IMR-90 (cell line): ENCODE measurements around the gene PPRC1.
A peak's percentile ranks its signal among the peaks of the same experiment; 100 is the strongest.

ENCODE experiments used
- CEBPB ChIP-seq: IDR thresholded peaks from 2 replicates; pipeline ENCODE4 v1.6.1; 2012; ENCODE audit warnings: low read depth, low read length, improper control_type of control experiment
- MAFK ChIP-seq: IDR thresholded peaks from 2 replicates; pipeline ENCODE4 v1.6.1; 2012; ENCODE audit warnings: low read depth, low read length, improper control_type of control experiment
- MAZ ChIP-seq: IDR thresholded peaks from 2 replicates; pipeline ENCODE4 v1.6.1; 2012; ENCODE audit warnings: low read depth, mild to moderate bottlenecking, low read length, improper control_type of control experiment, moderate library complexity, borderline replicate concordance
- POLR2A ChIP-seq: IDR thresholded peaks from 2 replicates; pipeline ENCODE4 v1.6.1; 2012; ENCODE audit warnings: mild to moderate bottlenecking, low read depth, low read length
- RAD21 ChIP-seq: IDR thresholded peaks from 2 replicates; pipeline ENCODE4 v1.6.1; 2012; ENCODE audit warnings: low read length, improper control_type of control experiment
- RCOR1 ChIP-seq: IDR thresholded peaks from 2 replicates; pipeline ENCODE4 v1.6.1; 2012; ENCODE audit warnings: mild to moderate bottlenecking, low read length, improper control_type of control experiment; ENCODE audit not compliant: insufficient replicate concordance
- RFX5 ChIP-seq: IDR thresholded peaks from 2 replicates; pipeline ENCODE4 v1.8.0; 2012; ENCODE audit warnings: low read depth, mild to moderate bottlenecking, low read length, moderate library complexity
- TF ChIP-seq, protein P1 (sequence below): conservative IDR thresholded peaks from 2 replicates; pipeline ENCODE4 v1.5.1; 2012; ENCODE audit warnings: mild to moderate bottlenecking, low read depth, low read length, improper control_type of control experiment

GRCh38 chr10:102159051-102159597 lies 26.3 kb downstream of the PPRC1 start:
- TF ChIP-seq MAFK (peak; percentile 58), RAD21 (no peak), RCOR1 (no peak), POLR2A (no peak), MAZ (no peak), RFX5 (no peak), CEBPB (no peak)
- TF ChIP-seq, protein P1, sequence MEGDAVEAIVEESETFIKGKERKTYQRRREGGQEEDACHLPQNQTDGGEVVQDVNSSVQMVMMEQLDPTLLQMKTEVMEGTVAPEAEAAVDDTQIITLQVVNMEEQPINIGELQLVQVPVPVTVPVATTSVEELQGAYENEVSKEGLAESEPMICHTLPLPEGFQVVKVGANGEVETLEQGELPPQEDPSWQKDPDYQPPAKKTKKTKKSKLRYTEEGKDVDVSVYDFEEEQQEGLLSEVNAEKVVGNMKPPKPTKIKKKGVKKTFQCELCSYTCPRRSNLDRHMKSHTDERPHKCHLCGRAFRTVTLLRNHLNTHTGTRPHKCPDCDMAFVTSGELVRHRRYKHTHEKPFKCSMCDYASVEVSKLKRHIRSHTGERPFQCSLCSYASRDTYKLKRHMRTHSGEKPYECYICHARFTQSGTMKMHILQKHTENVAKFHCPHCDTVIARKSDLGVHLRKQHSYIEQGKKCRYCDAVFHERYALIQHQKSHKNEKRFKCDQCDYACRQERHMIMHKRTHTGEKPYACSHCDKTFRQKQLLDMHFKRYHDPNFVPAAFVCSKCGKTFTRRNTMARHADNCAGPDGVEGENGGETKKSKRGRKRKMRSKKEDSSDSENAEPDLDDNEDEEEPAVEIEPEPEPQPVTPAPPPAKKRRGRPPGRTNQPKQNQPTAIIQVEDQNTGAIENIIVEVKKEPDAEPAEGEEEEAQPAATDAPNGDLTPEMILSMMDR, result no peak
